ENCODE data around the gene NRK.

DNA sequence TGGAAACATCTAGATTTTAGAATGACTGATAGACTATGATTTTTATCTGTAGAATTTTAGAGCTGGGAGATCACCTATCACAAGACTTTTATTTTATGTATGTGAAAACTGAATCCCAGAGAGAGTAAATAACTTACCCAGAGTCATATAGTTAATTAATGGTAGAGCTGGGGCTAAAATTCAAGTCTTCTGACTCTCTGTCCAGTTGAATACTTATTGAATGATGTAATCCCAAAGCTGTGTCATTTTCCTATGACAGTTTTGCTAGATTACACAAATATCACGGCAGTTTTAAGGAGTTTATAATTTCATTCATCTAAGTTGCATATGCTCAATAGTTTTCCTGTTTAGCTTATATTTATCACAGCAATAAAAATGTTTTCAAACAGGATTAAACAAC lies 6.7 kb downstream of the NRK start:
- TF ChIP-seq POLR2AphosphoS5 (IDR thresholded peaks at IDR 0.05): no peak
- TF ChIP-seq, protein P1, sequence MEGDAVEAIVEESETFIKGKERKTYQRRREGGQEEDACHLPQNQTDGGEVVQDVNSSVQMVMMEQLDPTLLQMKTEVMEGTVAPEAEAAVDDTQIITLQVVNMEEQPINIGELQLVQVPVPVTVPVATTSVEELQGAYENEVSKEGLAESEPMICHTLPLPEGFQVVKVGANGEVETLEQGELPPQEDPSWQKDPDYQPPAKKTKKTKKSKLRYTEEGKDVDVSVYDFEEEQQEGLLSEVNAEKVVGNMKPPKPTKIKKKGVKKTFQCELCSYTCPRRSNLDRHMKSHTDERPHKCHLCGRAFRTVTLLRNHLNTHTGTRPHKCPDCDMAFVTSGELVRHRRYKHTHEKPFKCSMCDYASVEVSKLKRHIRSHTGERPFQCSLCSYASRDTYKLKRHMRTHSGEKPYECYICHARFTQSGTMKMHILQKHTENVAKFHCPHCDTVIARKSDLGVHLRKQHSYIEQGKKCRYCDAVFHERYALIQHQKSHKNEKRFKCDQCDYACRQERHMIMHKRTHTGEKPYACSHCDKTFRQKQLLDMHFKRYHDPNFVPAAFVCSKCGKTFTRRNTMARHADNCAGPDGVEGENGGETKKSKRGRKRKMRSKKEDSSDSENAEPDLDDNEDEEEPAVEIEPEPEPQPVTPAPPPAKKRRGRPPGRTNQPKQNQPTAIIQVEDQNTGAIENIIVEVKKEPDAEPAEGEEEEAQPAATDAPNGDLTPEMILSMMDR (IDR thresholded peaks at IDR 0.05): no peak
- TF ChIP-seq POLR2A (IDR thresholded peaks at IDR 0.05): no peak

All from sigmoid colon (tissue), 4 donors.